ENCODE measurements around the gene WTIP. TPM values are rescaled to one million over a fixed set of nuclear protein-coding genes. Genes with fewer than 3 reads are reported as not detected.
"Not testable (repeated sequence)": the region's sequence is repeated elsewhere in the genome, so short reads cannot be mapped to it uniquely, and the experiment has no call there.

WTIP gene
- total and polyA plus RNA-seq, 5 experiments from 2014 or later: 0.20 to 0.88 (median 0.29) TPM; not detected in 2

GRCh38 chr19:34464785-34465184 lies 16.8 kb upstream of the WTIP start:
- ATAC-seq, DNase-seq, H3K4me1 Mint-ChIP-seq, POLR2A ChIA-PET, H3K4me3 Mint-ChIP-seq, H3K9me3 Mint-ChIP-seq, H3K27me3 Mint-ChIP-seq: not testable (repeated sequence)
- H3K27ac Mint-ChIP-seq: peak overlapping the region in 1 of 10 donors; percentile 10
- H3K36me3 Mint-ChIP-seq: peaks cover 4 to 96% (median 35%) of the 10 kb centered on the region in 3 donors

DNA sequence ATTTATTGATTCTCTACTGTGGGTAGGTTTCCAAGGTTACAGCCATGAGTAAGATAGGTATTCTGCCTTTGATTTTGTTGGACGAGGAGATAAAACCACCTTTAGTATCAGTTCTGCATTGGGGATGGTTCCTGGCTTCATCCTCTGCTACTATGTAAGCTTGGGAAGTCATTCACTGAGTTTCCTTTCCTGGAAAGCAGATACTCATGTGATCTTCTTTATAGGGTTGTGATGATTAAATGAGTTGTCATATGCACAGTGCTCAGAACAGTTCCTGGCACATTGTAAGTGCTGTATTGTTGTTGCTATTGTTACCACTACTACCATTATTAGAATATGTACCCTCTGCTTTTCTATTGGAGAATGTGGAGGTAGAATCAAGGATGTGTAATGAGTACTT lies 13.1 kb upstream of the WTIP start:
- peaks cover 0 to 2% (median under 1%) of the 10 kb centered on the region in 4 donors for H3K4me1 Mint-ChIP-seq
- ATAC-seq (no peak), DNase-seq (no peak)
- H3K9me3 Mint-ChIP-seq: no peaks in the 10 kb centered on the region
- peaks cover 0 to 93% (median 28%) of the 10 kb centered on the region in 3 donors for H3K36me3 Mint-ChIP-seq
- H3K27me3 Mint-ChIP-seq: no peaks in the 10 kb centered on the region
- POLR2A ChIA-PET: no interaction called here
- no peak overlapping the region for H3K4me3 Mint-ChIP-seq
- peak overlapping the region in 3 of 10 donors; percentile 2 to 15 (median 7) for H3K27ac Mint-ChIP-seq

GRCh38 chr19:34469026-34469425 lies 12.5 kb upstream of the WTIP start:
- Mint-ChIP-seq H3K27ac (peak overlapping the region in 2 of 10 donors; percentile 3 to 54), H3K36me3 (peaks cover 0 to 91% (median 27%) of the 10 kb centered on the region in 3 donors)
- POLR2A ChIA-PET: not testable (repeated sequence)

GRCh38 chr19:34471906-34472700 lies 9.5 kb upstream of the WTIP start:
- no peaks in the 10 kb centered on the region for H3K9me3 Mint-ChIP-seq
- peaks cover 0 to 60% (median 20%) of the 10 kb centered on the region in 3 donors for H3K36me3 Mint-ChIP-seq
- DNase-seq: no peak
- POLR2A ChIA-PET: no interaction called here
- H3K4me1 Mint-ChIP-seq: peaks cover 0 to 4% (median under 1%) of the 10 kb centered on the region in 4 donors
- ATAC-seq: no peak
- H3K27ac Mint-ChIP-seq: peak overlapping the region in 4 of 10 donors; percentile 17 to 87 (median 62)
- H3K4me3 Mint-ChIP-seq: no peak overlapping the region
- no peaks in the 10 kb centered on the region for H3K27me3 Mint-ChIP-seq

More at GRCh38 chr19:34469026-34469425, 12.5 kb upstream of the WTIP start:
- H3K4me1 Mint-ChIP-seq, H3K4me3 Mint-ChIP-seq, H3K27me3 Mint-ChIP-seq, ATAC-seq, DNase-seq, H3K9me3 Mint-ChIP-seq: not testable (repeated sequence)

GRCh38 chr19:34474233-34474989 lies 7.1 kb upstream of the WTIP start:
- H3K9me3 Mint-ChIP-seq: no peaks in the 10 kb centered on the region
- peaks cover 0 to 40% (median 11%) of the 10 kb centered on the region in 3 donors for H3K36me3 Mint-ChIP-seq
- no peak overlapping the region for H3K4me3 Mint-ChIP-seq
- peaks cover 0 to 4% (median under 1%) of the 10 kb centered on the region in 4 donors for H3K4me1 Mint-ChIP-seq
- ATAC-seq (no peak), DNase-seq (no peak)
- peaks cover 0 to 9% (median 6%) of the 10 kb centered on the region in 5 donors for H3K27me3 Mint-ChIP-seq
- H3K27ac Mint-ChIP-seq: no peak overlapping the region
- POLR2A ChIA-PET: no interaction called here

GRCh38 chr19:34475026-34475974 lies 6.3 kb upstream of the WTIP start:
- peaks cover 0 to 32% (median 11%) of the 10 kb centered on the region in 3 donors for H3K36me3 Mint-ChIP-seq
- H3K4me3 Mint-ChIP-seq: no peak overlapping the region
- peaks cover 1 to 17% (median 6%) of the 10 kb centered on the region in 5 donors for H3K27me3 Mint-ChIP-seq
- POLR2A ChIA-PET: interaction anchor here (0.6 kb wide), 1 partner anchor 27 kb away, joined by 3 read pairs; no protein-coding TSS in a partner anchor
- peak overlapping the region in 1 of 10 donors; percentile 63 for H3K27ac Mint-ChIP-seq
- peaks cover 0 to 4% (median under 1%) of the 10 kb centered on the region in 4 donors for H3K4me1 Mint-ChIP-seq
- H3K9me3 Mint-ChIP-seq: no peaks in the 10 kb centered on the region
- ATAC-seq (no peak), DNase-seq (no peak)

- ATAC-seq (no peak), DNase-seq (no peak)
- Mint-ChIP-seq H3K4me1 (peaks cover 0 to 4% (median under 1%) of the 10 kb centered on the region in 4 donors), H3K9me3 (no peaks in the 10 kb centered on the region), H3K27ac (no peak overlapping the region), H3K4me3 (no peak overlapping the region), H3K36me3 (peaks cover 0 to 26% (median 11%) of the 10 kb centered on the region in 3 donors), H3K27me3 (peaks cover 1 to 25% (median 13%) of the 10 kb centered on the region in 5 donors)
- POLR2A ChIA-PET: interaction anchor here (0.6 kb wide), 1 partner anchor 26 kb away, joined by 3 read pairs; no protein-coding TSS in a partner anchor
Measured at GRCh38 chr19:34475975-34476594, 5.5 kb upstream of the WTIP start.

DNA sequence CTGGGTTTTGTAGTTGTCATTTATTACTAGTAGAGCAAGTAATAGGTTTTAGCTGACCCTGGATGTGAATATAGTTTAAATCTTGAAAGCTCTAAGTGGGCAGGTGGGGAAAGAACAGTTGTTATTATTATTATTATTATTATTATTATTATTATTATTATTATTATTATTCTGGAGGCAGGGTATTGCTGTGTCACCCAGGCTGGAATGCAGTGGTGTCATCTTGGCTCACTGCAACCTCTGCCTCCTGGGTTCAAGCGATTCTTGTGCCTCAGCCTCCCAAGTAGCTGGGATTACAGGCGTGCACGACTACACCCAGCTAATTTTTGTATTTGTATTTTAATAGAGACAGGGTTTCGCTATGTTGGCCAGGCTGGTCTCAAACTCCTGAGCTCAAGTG lies 3.1 kb upstream of the WTIP start:
- H3K4me3 Mint-ChIP-seq, H3K9me3 Mint-ChIP-seq, DNase-seq, H3K27ac Mint-ChIP-seq, ATAC-seq, POLR2A ChIA-PET: not testable (repeated sequence)
- H3K36me3 Mint-ChIP-seq: peaks cover 3 to 11% (median 5%) of the 10 kb centered on the region in 3 donors
- H3K27me3 Mint-ChIP-seq: peaks cover 6 to 36% (median 25%) of the 10 kb centered on the region in 5 donors
- H3K4me1 Mint-ChIP-seq: peaks cover 7 to 11% (median 8%) of the 10 kb centered on the region in 4 donors

DNA sequence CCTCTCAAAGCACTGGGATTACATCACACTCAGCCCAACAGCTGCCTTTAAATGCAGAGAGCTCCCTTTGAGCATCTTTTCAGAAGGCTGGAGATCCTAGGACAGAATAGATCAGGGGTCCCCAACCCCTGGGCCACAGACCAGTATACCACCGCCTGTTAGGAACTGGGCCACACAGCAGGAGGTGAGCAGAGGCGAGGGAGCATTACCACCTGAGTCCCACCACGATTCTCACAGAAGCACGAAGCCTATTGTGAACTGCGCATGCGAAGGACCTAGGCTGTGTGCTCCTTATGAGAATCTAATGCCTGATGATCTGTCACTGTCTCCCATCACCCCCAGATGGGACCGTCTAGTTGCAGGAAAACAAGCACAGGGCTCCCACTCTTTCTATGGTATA lies 2.2 kb upstream of the WTIP start:
- ATAC-seq (no peak), DNase-seq (no peak)
- Mint-ChIP-seq H3K4me1 (peaks cover 8 to 11% (median 8%) of the 10 kb centered on the region in 4 donors), H3K4me3 (no peak overlapping the region), H3K36me3 (peaks cover 1 to 11% (median 6%) of the 10 kb centered on the region in 3 donors), H3K27me3 (peaks cover 8 to 45% (median 31%) of the 10 kb centered on the region in 5 donors), H3K9me3 (no peaks in the 10 kb centered on the region), H3K27ac (peak overlapping the region in 1 of 10 donors; percentile 59)
- POLR2A ChIA-PET: no interaction called here

DNA sequence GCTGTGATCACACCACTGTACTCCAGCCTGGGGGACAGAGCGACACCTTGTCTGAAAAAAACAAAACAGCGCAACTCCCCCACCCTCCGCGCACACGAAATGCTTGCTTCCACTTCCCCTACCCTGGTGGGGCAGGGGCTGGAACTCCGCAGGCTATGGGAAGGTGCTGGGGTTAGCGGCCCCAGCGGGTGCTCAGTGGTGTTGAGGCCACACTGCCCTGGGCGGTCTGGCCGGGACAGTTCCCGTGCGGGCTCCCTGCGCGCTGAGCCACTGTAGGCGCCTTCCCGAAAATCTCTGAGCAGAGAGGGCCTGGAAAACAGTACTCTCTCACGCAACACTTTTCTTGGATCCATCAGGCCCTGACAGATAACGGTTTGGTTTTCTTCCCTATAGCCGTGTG lies 1.1 kb upstream of the WTIP start:
- H3K4me1 Mint-ChIP-seq: peaks cover 8 to 11% (median 8%) of the 10 kb centered on the region in 4 donors
- no peak for DNase-seq
- no peak for ATAC-seq
- H3K36me3 Mint-ChIP-seq: peaks cover 1 to 11% (median 6%) of the 10 kb centered on the region in 3 donors
- H3K4me3 Mint-ChIP-seq: no peak overlapping the region
- peaks cover 8 to 51% (median 33%) of the 10 kb centered on the region in 5 donors for H3K27me3 Mint-ChIP-seq
- no peaks in the 10 kb centered on the region for H3K9me3 Mint-ChIP-seq
- POLR2A ChIA-PET: no interaction called here
- no peak overlapping the region for H3K27ac Mint-ChIP-seq

GRCh38 chr19:34481861-34482379 lies 362 bp downstream of the WTIP start:
- Mint-ChIP-seq H3K4me3 (no peak overlapping the region), H3K9me3 (no peaks in the 10 kb centered on the region), H3K27ac (no peak overlapping the region), H3K4me1 (peaks cover 7 to 11% (median 8%) of the 10 kb centered on the region in 4 donors), H3K36me3 (peaks cover 1 to 11% (median 6%) of the 10 kb centered on the region in 3 donors), H3K27me3 (peaks cover 8 to 65% (median 43%) of the 10 kb centered on the region in 5 donors)
- DNase-seq: no peak
- POLR2A ChIA-PET: no interaction called here
- peak in 1 of 2 donors; percentile 23 for ATAC-seq
